CD4-positive, alpha-beta T cell (primary cell): ENCODE data around the gene OR2Z1. TPM values are rescaled to one million over a fixed set of nuclear protein-coding genes. Genes with fewer than 3 reads are reported as not detected.
"Not testable (repeated sequence)": the region's sequence is repeated elsewhere in the genome, so short reads cannot be mapped to it uniquely, and the experiment has no call there.

ENCODE experiments used
- ATAC-seq: fragments of 200-7000 bp; cut with Tn5 transposase; one replicate; pipeline ENCODE4 v1.10.0; 2022; ENCODE audit warnings: mild to moderate bottlenecking; ENCODE audit not compliant: poor library complexity
- CTCF ChIA-PET: fragments of 350-600 bp; sonication (Branson Sonifier 250); formaldehyde crosslinking; loops from one replicate; lab custom pipeline; 2021; ENCODE audit warnings: antibody characterized with exemption, inconsistent platforms; lab: Charles Lee
- POLR2A ChIA-PET: fragments of 350-600 bp; sonication (Branson Sonifier 250); formaldehyde crosslinking; loops from one replicate; lab custom pipeline; 2021; ENCODE audit warnings: antibody characterized with exemption, inconsistent platforms; lab: Charles Lee
- DNase-seq, 14 experiments: peaks; one replicate each; pipeline ENCODE4 v3.0.0-alpha.2; 2013 to 2020; ENCODE audit warnings: mixed read lengths in 2 of 14
- H3K27ac ChIP-seq, 2 donors: one replicate each; pipeline versions ENCODE4 v1.5.1 to v1.7.0; 2013; ENCODE audit warnings: low read length in 2 of 2, low read depth in 1 of 2, mild to moderate bottlenecking in 1 of 2
- H3K27me3 ChIP-seq, 2 experiments: 1 replicate in 1 of 2; 2 replicates in 1 of 2; pipeline versions ENCODE4 v1.6.1 to v1.7.0; 2013; ENCODE audit warnings: low read length in 2 of 2, control low read depth in 1 of 2, mild to moderate bottlenecking in 1 of 2, moderate library complexity in 1 of 2; ENCODE audit not compliant: insufficient read depth in 2 of 2, control insufficient read depth in 1 of 2
- H3K36me3 ChIP-seq: one replicate; pipeline ENCODE4 v1.6.1; 2013; ENCODE audit warnings: low read length, control low read depth; ENCODE audit not compliant: insufficient read depth
- H3K4me1 ChIP-seq: one replicate; pipeline ENCODE4 v1.6.1; 2013; ENCODE audit warnings: low read length, control low read depth; ENCODE audit not compliant: insufficient read depth
- H3K4me3 ChIP-seq: one replicate; pipeline ENCODE4 v1.5.1; 2013; ENCODE audit warnings: mild to moderate bottlenecking, low read length, moderate library complexity
- H3K9me3 ChIP-seq, 2 experiments: 1 replicate in 1 of 2; 2 replicates in 1 of 2; pipeline versions ENCODE4 v1.6.1 to v1.7.0; 2013; ENCODE audit warnings: low read length in 2 of 2, mild to moderate bottlenecking in 2 of 2, control low read depth in 1 of 2, moderate library complexity in 1 of 2; ENCODE audit not compliant: control insufficient read depth in 1 of 2, insufficient read depth in 1 of 2
- H3K27ac Mint-ChIP-seq: one replicate; pipeline ENCODE4 v1.8.0; 2020; ENCODE audit warnings: mixed read lengths
- H3K27me3 Mint-ChIP-seq: one replicate; pipeline ENCODE4 v1.8.0; 2021; ENCODE audit warnings: mixed read lengths
- H3K36me3 Mint-ChIP-seq: one replicate; pipeline ENCODE4 v1.8.0; 2021; ENCODE audit warnings: low read depth, mixed read lengths
- H3K4me1 Mint-ChIP-seq: one replicate; pipeline ENCODE4 v1.8.0; 2021; ENCODE audit warnings: low read depth, mixed read lengths
- H3K4me3 Mint-ChIP-seq: one replicate; pipeline ENCODE4 v1.8.0; 2020; ENCODE audit warnings: mild to moderate bottlenecking, mixed read lengths
- H3K9me3 Mint-ChIP-seq: one replicate; pipeline ENCODE4 v1.8.0; 2020; ENCODE audit warnings: mixed read lengths
- intact Hi-C, 2 experiments: fragments of 100-400 bp; cut with DNase I in 1 of 2; cut with micrococcal nuclease in 1 of 2; formaldehyde crosslinking; loops; one replicate each; pipeline versions ENCODE4 v1.15.1 to v1.9.0; 2023 to 2025; cut with DNase I, micrococcal nuclease
- total RNA-seq, 174 experiments: library from RNA in 2 of 174; stranded (reverse) in 2 of 174; gene quantifications; one replicate each; pipeline ENCODE4 v1.2.3 and lab custom pipeline; 2021 to 2026
- TF ChIP-seq, protein P1 (sequence below): fragments of 200-600 bp; IDR thresholded peaks from one replicate; pipeline ENCODE4 v1.8.0; 2022; ENCODE audit warnings: antibody characterized with exemption, mild to moderate bottlenecking

The OR2Z1 gene
- total RNA-seq, 2 experiments from 2014 or later, result not detected

- CTCF ChIA-PET, result no interaction called here
- peaks cover 64% of the 10 kb centered on the region for H3K4me1 ChIP-seq
These were observed 20.5 kb upstream of the OR2Z1 start for GRCh38 chr19:8700956-8701355.

DNA sequence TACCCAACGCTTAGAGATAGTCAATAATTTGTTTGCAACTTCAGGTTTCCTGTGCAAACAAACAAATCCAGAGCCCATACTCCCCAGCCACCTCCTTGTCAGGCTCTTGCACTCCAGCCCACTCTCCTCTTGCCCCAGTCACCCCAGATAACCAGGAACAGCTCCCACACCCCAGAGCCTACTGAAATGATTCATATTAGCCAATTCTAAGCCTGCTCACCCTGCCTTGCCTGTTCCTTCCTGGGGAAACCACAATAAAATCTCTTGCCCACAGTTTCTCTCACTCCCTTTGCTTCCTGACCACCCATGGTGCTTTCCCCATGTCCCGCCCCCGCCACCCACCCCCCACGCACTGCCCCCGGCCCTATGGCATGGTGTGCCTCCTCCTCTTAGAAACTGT is 19.1 kb upstream of the OR2Z1 start:
- Mint-ChIP-seq H3K4me1 (peaks cover 57% of the 10 kb centered on the region), H3K27me3 (no peaks in the 10 kb centered on the region), H3K36me3 (no peaks in the 10 kb centered on the region), H3K27ac (peak overlapping the region; percentile 40), H3K4me3 (peak overlapping the region; percentile 55), H3K9me3 (no peaks in the 10 kb centered on the region)
- DNase-seq (peak in 5 of 14 experiments; percentile 9 to 62 (median 56)), ATAC-seq (peak; percentile 75)
- peak overlapping the region; percentile 25 for H3K4me3 ChIP-seq
- H3K4me1 ChIP-seq, result peaks cover 65% of the 10 kb centered on the region
- intact Hi-C loops, result no loop called here
- H3K27ac ChIP-seq, result peak overlapping the region in 1 of 2 donors; percentile 41
- H3K27me3 ChIP-seq, result no peaks in the 10 kb centered on the region
- ChIA-PET CTCF (interaction anchor here (1.6 kb wide), 1 partner anchor 8 kb away, joined by 4 read pairs; no protein-coding TSS in a partner anchor), POLR2A (interaction anchor here (0.7 to 1.6 kb wide), 3 partner anchors 8 to 295 kb away, joined by 3 to 4 read pairs (median 3); partner anchors contain the start of gene ZNF414)
- TF ChIP-seq, protein P1, sequence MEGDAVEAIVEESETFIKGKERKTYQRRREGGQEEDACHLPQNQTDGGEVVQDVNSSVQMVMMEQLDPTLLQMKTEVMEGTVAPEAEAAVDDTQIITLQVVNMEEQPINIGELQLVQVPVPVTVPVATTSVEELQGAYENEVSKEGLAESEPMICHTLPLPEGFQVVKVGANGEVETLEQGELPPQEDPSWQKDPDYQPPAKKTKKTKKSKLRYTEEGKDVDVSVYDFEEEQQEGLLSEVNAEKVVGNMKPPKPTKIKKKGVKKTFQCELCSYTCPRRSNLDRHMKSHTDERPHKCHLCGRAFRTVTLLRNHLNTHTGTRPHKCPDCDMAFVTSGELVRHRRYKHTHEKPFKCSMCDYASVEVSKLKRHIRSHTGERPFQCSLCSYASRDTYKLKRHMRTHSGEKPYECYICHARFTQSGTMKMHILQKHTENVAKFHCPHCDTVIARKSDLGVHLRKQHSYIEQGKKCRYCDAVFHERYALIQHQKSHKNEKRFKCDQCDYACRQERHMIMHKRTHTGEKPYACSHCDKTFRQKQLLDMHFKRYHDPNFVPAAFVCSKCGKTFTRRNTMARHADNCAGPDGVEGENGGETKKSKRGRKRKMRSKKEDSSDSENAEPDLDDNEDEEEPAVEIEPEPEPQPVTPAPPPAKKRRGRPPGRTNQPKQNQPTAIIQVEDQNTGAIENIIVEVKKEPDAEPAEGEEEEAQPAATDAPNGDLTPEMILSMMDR, result no peak
- H3K36me3 ChIP-seq, result no peaks in the 10 kb centered on the region
- peaks cover 0 to 6% of the 10 kb centered on the region in 2 experiments for H3K9me3 ChIP-seq

More at GRCh38 chr19:8700956-8701355, 20.5 kb upstream of the OR2Z1 start:
- TF ChIP-seq, protein P1, result no peak
- DNase-seq (no peak), ATAC-seq (no peak)
- H3K36me3 Mint-ChIP-seq, result no peaks in the 10 kb centered on the region
- H3K4me3 Mint-ChIP-seq, result no peak overlapping the region
- intact Hi-C loops, result no loop called here
- H3K27me3 Mint-ChIP-seq, result peaks cover 7% of the 10 kb centered on the region
- H3K9me3 Mint-ChIP-seq, result no peaks in the 10 kb centered on the region
- no peak overlapping the region for H3K4me3 ChIP-seq
- peaks cover 58% of the 10 kb centered on the region for H3K4me1 Mint-ChIP-seq
- H3K27ac Mint-ChIP-seq, result no peak overlapping the region
- POLR2A ChIA-PET, result no interaction called here
- peaks cover 0 to 6% of the 10 kb centered on the region in 2 experiments for H3K9me3 ChIP-seq
- no peak overlapping the region for H3K27ac ChIP-seq
- H3K27me3 ChIP-seq, result no peaks in the 10 kb centered on the region
- no peaks in the 10 kb centered on the region for H3K36me3 ChIP-seq

DNA sequence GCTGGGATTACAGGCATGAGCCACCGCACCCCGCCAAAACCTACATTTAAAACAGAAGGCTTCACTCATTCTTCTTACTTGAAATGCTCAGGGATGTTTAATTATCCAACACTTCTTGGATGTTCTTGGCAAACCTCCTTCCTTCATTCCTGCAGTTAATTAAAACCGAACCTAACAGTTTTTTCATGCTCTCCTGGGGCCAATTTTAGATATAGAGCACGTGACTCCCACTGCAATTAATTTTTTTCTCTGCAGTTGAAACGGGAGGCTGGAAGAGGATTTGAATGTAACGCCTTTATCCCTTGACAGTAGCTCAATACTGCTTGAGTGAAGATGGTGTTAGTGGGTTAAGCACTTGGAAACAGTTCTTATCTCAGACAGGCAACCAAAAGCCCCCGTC is 18.2 kb upstream of the OR2Z1 start:
- TF ChIP-seq, protein P1, result no peak
- H3K27ac ChIP-seq, result no peak overlapping the region
- DNase-seq, result no peak
- H3K36me3 Mint-ChIP-seq, result no peaks in the 10 kb centered on the region
- no peak overlapping the region for H3K4me3 ChIP-seq
- no peak for ATAC-seq
- peak overlapping the region; percentile 1 for H3K4me3 Mint-ChIP-seq
- CTCF ChIA-PET, result interaction anchor here (1.6 kb wide), 1 partner anchor 9 kb away, joined by 4 read pairs; no protein-coding TSS in a partner anchor
- intact Hi-C loops, result no loop called here
- H3K36me3 ChIP-seq, result no peaks in the 10 kb centered on the region
- no peaks in the 10 kb centered on the region for H3K27me3 ChIP-seq
- H3K9me3 Mint-ChIP-seq, result no peaks in the 10 kb centered on the region
- no peaks in the 10 kb centered on the region for H3K27me3 Mint-ChIP-seq
- H3K9me3 ChIP-seq, result peaks cover 0 to 3% of the 10 kb centered on the region in 2 experiments
- peaks cover 59% of the 10 kb centered on the region for H3K4me1 Mint-ChIP-seq
- peaks cover 62% of the 10 kb centered on the region for H3K4me1 ChIP-seq
- H3K27ac Mint-ChIP-seq, result no peak overlapping the region
- POLR2A ChIA-PET, result interaction anchor here (1.0 to 1.6 kb wide), 2 partner anchors 9 to 189 kb away, joined by 3 read pairs; partner anchors contain the start of gene ZNF414

GRCh38 chr19:8705304-8705703 is 16.1 kb upstream of the OR2Z1 start:
- H3K4me1 ChIP-seq, result peaks cover 53% of the 10 kb centered on the region
- peak overlapping the region; percentile 20 for H3K4me3 Mint-ChIP-seq
- not testable (repeated sequence) for H3K36me3 Mint-ChIP-seq

More at GRCh38 chr19:8705304-8705703, 16.1 kb upstream of the OR2Z1 start:
- H3K9me3 ChIP-seq, POLR2A ChIA-PET, H3K36me3 ChIP-seq, ATAC-seq, H3K27me3 ChIP-seq, H3K4me3 ChIP-seq, CTCF ChIA-PET, H3K27me3 Mint-ChIP-seq, intact Hi-C loops, H3K9me3 Mint-ChIP-seq: not testable (repeated sequence)
- H3K4me1 Mint-ChIP-seq, result peaks cover 60% of the 10 kb centered on the region
- H3K27ac Mint-ChIP-seq, result peak overlapping the region; percentile 66
- peak in 1 of 14 experiments; percentile 20 for DNase-seq
- H3K27ac ChIP-seq, result peak overlapping the region in 1 of 2 donors; percentile 11
